ENCODE measurements around the gene VPS13D.

Gene VPS13D

DNA sequence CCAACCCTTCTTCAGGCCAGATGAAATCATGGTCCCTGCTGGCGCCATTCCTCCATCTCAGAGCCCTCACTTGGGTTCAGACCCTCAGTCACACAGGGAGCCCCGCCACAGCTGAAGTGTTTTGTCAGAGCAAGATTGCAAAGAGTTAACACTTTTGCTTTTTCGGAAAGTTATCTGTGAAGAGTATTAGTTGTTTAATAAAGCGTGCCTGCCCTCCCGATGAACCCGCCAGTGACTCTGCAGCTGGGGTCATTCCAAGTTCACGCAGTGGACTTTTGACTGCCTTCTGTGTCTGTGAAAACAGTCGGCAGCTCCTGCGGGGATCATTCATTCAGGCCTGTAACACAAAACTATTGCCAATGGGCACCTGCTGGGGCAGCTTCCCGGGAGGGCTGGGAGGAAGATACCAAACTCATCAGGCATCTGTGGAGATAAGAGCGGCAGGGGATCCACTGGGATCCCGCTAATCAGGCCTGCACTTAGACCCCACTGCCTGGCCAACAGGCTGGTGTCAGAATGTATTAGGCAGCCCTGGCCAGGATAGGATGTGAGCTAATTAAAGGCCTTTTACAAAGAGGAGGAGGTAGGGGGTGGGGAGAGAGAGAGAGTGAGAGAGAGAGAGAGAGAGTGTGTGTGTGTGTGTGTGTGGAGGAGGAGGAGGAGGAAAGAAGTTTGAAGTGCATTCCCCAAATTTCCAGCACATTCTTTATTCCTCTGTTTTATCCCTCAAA lies 203.7 kb downstream of the VPS13D start:
- no peak for DNase-seq (ENCODE audit: low read depth)

DNA sequence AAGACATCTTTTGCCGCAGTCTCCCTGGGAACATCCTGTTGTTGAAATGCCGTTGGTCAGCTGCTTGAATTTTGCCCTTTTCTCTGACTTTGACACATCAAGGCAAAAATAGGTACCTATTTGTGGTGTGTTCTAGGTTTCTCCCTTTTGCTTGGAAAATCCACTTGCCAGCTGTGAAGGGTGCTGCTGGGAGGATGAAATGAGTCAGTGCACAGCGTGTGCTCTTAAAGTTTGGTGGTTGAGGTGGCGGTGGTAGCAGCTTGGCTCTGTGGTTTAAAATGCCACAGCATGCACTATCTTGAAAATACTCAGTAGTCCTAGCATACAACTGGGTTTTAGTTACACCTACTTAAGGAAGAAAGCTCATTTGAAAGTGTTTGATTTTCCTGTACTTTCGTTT lies 204.3 kb downstream of the VPS13D start:
- DNase-seq (ENCODE audit: low read depth), result peak; percentile 27

DNA sequence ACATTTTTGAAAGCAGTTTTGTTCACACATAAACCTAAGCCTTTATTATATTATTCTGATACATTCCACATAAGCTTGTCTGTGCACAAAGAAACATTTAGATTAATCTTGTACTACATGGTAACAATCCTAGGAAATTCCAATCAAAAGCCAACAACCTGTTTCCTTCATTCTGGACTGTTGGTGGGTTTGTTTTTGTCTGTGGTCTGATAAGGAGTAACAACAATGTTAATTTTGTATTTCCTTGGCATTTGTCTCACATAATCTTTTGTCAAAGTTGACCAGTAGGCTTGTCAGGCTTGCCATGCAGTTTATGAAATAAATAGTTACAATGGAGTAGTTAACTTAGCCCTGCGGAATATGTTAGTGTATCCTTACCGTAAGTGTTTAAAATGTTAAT lies 204.9 kb downstream of the VPS13D start:
- no peak for DNase-seq (ENCODE audit: low read depth)

GRCh38 chr1:12435639-12436344 lies 206.0 kb downstream of the VPS13D start:
- DNase-seq (ENCODE audit: low read depth), result no peak

GRCh38 chr1:12436345-12436658 lies 206.5 kb downstream of the VPS13D start:
- no peak for DNase-seq (ENCODE audit: low read depth)

DNA sequence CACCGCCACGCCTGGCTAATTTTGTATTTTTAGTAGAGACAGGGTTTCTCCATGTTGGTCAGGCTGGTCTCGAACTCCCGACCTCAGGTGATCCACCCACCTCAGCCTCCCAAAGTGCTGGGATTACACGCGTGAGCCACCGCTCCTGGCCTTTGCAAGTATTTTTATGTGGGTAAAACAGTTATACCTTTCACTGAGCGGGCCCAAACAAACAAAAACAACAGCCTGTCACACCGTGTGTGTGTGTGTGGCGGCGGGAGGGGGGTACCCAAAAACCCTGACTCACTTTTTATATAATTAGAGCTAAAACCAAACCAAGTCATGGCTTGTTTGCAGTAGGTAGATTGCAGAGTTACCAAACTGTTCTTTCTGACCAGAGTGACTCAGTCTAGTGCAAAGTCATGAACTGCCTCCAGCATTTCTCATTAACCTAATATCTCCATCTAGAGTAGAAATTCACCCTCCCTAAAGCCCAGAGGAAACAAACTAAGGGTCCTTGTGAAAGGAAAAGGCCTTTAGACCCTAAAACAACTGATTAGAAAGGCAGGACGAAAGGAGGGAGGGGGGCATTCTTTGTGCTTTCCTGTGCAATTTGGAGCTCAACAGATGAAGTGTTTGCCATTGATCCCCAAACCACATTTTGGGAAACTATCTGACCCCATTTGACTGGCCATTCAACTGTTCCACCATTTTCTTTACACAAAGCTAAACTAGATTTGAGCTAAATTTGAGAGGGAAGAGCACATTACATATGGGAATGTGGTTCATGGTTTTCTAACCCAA lies 207.2 kb downstream of the VPS13D start:
- no peak for DNase-seq (ENCODE audit: low read depth)

GRCh38 chr1:12437629-12438028 lies 207.8 kb downstream of the VPS13D start:
- DNase-seq (ENCODE audit: low read depth), result no peak

DNA sequence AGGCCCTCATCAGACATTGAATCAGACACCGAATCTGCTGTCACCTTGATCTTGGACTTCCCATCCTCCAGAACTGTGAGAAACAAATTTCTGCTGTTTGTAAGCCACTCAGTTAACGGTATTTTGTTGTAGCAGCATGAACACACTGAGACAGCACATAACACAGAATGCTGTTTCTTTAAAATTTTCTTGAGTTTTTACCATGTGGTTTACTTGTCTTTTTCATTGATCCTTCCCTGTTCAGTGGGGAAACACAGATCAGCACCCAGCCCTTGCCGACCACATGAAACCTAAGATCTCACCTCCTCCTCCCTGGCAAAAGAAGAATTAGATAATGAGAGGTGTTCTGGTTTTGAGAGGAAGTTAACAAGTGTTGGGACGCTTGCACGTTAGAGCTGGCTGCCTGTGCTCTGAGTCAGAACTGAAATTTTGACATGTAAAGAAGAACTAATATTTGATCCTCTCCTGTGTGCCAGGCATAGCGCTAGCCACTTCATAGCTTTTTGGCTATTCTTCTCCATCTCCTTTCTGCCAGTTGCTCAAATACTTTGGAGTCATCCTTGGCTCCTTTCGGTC lies 208.6 kb downstream of the VPS13D start:
- DNase-seq (ENCODE audit: low read depth), result no peak

- DNase-seq (ENCODE audit: low read depth), result no peak
Measured at GRCh38 chr1:12439073-12439472, 209.2 kb downstream of the VPS13D start.

GRCh38 chr1:12441414-12442105 lies 211.7 kb downstream of the VPS13D start:
- no peak for DNase-seq (ENCODE audit: low read depth)

DNA sequence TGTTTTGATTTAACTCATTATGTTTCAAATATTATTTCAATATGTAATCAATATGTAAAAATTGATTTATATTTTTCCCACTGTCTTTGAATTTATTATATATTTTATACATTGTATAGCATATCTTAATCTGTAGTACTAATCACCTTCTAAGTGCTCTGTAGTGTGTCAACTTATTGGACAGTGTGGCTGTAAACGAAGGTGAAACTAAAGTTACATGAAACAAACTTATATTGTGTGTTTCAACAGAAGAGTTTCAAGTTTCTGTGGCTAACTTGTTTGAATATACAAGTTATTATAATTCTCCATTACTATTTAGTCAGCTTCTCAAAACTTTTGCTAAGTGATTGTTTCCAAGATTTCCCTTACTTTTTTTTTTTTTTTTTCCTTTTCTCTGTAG lies 212.4 kb downstream of the VPS13D start:
- DNase-seq (ENCODE audit: low read depth), result no peak

DNA sequence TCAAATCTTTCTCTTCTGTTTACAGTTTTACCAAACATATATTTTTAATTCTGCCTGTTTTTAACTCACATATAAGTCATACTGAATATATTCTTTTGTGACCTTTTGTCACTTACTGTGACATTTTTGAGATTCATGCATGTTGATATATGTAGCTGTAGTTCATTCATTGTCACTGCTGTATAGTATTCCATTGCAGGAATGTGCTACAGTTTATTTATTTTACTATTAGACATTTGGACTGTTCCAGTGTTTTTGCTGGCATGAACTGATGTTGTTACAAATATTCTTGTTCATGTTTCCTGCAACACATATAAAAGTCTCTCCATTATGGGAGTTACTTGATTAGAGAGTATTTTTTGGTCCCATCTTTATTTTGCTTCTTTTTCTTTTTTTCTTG lies 213.3 kb downstream of the VPS13D start:
- DNase-seq (ENCODE audit: low read depth), result no peak

GRCh38 chr1:12444329-12444841 lies 214.6 kb downstream of the VPS13D start:
- no peak for DNase-seq (ENCODE audit: low read depth)

DNA sequence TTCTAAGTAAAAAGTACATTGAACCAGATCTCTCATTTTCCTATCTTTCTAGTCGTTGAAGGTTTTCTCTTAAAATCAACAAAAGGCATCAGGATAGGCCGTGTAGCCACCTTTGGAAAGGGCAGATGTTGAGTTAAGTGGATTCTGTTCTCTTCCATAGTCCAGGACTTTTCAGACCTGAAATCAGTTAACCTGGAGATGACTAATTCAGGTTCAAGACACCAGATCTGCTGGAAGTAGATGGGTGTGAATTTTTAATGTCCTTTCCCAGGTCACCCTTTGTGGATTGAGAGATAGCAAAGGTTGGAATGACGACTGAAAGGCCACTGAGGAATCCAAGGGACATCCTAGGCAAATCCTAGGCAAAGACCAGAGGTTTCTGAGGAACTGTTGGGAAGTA lies 215.4 kb downstream of the VPS13D start:
- DNase-seq (ENCODE audit: low read depth), result no peak

DNA sequence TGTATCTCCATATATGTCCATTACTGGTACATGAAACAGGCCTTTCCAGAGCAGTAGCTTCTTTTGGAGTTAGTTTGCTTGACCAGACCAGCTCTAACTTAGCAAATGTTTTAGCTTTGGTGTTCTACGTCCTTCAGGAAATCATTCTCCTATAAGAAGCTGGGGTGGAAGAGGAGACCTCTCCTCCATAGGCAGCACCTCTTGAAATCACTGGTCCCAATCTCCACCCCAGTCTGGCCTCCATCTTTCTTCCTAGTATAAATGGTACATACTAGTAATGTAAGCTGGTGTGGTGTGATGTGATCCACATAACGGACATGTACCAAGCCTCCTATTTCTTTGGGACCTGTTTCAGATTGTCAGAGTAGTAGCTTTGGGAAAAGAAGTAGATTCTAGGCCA lies 216.8 kb downstream of the VPS13D start:
- DNase-seq (ENCODE audit: low read depth), result no peak

- no peak for DNase-seq (ENCODE audit: low read depth)
Measured at GRCh38 chr1:12447307-12447706, 217.5 kb downstream of the VPS13D start.

GRCh38 chr1:12447849-12448312 lies 218.1 kb downstream of the VPS13D start:
- no peak for DNase-seq (ENCODE audit: low read depth)

- DNase-seq (ENCODE audit: low read depth), result no peak
Measured at GRCh38 chr1:12448746-12449177, 218.9 kb downstream of the VPS13D start.

DNA sequence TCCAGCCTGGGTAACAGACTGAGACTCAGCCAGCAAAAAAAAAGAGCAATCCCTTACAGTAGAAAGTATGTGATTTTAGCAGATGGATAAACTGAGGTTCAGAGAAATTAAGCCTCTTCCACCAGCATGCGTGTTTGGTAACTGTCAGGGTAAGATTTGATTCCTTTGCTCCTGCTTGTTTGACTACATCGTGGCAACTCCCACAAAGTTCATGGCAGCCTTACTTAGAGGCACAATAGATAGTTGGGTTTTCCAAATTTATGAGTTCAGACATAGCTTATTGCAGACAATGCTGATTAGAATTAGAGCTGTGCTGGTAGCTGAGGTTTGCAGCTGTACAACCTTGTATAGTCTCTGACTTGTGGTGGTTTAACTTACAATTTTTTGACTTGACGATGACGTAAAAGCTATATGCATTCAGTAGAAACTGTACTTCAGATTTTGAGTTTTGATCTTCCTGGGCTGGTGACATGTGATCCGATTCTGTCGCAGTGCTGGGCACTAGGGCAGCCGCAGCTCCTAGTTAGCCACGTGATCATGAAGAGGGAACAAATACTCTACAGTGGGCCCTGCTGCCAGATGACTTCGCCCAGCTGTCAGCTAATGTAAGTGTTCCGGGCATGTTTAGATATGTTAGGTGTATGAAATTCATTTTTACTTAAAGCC lies 220.4 kb downstream of the VPS13D start:
- no peak for DNase-seq (ENCODE audit: low read depth)

GRCh38 chr1:12450756-12451559 lies 221.1 kb downstream of the VPS13D start:
- DNase-seq (ENCODE audit: low read depth), result no peak

DNA sequence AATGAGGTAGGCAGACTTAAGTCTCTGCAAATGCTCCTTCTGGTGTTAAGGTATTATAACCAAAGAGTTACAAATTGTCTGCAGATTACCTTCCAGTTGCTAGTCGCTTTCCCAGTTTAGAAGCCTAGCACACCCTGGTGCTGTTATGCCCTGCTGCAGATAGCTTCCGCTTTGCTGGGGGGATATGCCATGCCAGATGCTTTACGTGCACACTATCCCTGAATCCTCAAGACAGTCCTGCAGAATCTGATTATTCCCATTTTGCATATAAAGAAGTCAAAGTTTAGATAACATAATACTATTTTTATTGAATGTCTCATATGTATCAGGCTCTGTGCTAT lies 221.7 kb downstream of the VPS13D start:
- no peak for DNase-seq (ENCODE audit: low read depth)
